AG09309 (cell line): ENCODE data around the gene TRAF2.
"Not testable (repeated sequence)": the region's sequence is repeated elsewhere in the genome, so short reads cannot be mapped to it uniquely, and the experiment has no call there.

Source experiments
- DNase-seq: peaks from one replicate; pipeline ENCODE4 v3.0.0-alpha.2; 2010; ENCODE audit warnings: low read depth
- H3K4me3 ChIP-seq: 2 replicates; pipeline ENCODE4 v1.5.1; 2011; ENCODE audit warnings: mild to moderate bottlenecking, low read depth, low read length, moderate library complexity; ENCODE audit not compliant: control insufficient read depth
- CTCF ChIP-seq: IDR thresholded peaks from 2 replicates; pipeline ENCODE4 v1.5.1; 2011; ENCODE audit warnings: mild to moderate bottlenecking, low read depth, low read length, inconsistent platforms; ENCODE audit not compliant: insufficient read depth, control insufficient read depth; ENCODE audit errors: missing control alignments

Gene TRAF2

GRCh38 chr9:136861874-136862457 lies 24.4 kb upstream of the TRAF2 start:
- no peak for DNase-seq
- no peak for TF ChIP-seq CTCF
- H3K4me3 ChIP-seq: no peak overlapping the region

GRCh38 chr9:136862849-136863622 lies 23.3 kb upstream of the TRAF2 start:
- DNase-seq: no peak
- TF ChIP-seq CTCF: no peak
- no peak overlapping the region for H3K4me3 ChIP-seq

- no peak overlapping the region for H3K4me3 ChIP-seq
- DNase-seq: no peak
- no peak for TF ChIP-seq CTCF
These were observed 22.6 kb upstream of the TRAF2 start for GRCh38 chr9:136863623-136864273.

GRCh38 chr9:136865041-136865767 lies 21.1 kb upstream of the TRAF2 start:
- TF ChIP-seq CTCF: no peak
- DNase-seq: no peak
- H3K4me3 ChIP-seq: peak overlapping the region; percentile 58

- H3K4me3 ChIP-seq: peak overlapping the region; percentile 58
- TF ChIP-seq CTCF: no peak
- no peak for DNase-seq
These were observed 20.6 kb upstream of the TRAF2 start for GRCh38 chr9:136865768-136866103.

- H3K4me3 ChIP-seq: peak overlapping the region; percentile 58
- not testable (repeated sequence) for DNase-seq
These were observed 19.4 kb upstream of the TRAF2 start for GRCh38 chr9:136866898-136867421.
